Measurements from ENCODE around the gene PTDSS2. TPM values are rescaled to one million over a fixed set of nuclear protein-coding genes. Genes with fewer than 3 reads are reported as not detected.

Gene PTDSS2
- total and polyA plus RNA-seq, 2 of the 4 experiments (the other 2 are of a cell fraction) = 23.5 to 26.6 TPM

DNA sequence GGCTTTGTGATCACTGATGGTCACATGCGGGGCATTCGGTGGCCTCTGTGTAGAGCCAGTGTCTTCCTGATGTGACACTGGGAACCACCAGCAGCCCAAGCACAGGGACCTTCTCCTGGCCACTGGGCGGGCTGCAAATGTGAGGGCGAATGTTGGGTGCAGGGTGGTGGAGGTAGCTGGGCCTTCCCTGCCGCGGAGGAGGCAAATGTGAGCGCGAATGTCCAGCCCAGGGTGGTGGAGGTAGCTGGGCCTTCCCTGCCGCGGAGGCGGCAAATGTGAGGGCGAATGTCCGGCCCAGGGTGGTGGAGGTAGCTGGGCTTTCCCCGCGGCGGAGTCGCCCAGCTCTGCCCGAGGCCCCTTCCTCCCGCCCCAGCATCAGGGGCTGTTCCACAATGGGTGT, 23.3 kb downstream of the PTDSS2 start:
- peaks cover 5% of the 10 kb centered on the region; the same call in 1 of the 2 replicates for H3K36me3 ChIP-seq (ENCODE audit: control insufficient read depth, insufficient read depth, low read length)
- H3K9me1 ChIP-seq (ENCODE audit: insufficient read depth, low read length) = peaks cover 15% of the 10 kb centered on the region
- ChIA-PET CTCF (no interaction called here), POLR2A (ENCODE audit: unreplicated experiment) (no interaction called here)
- no peak overlapping the region for H3K14ac ChIP-seq (replicated peaks; ENCODE audit: low read depth, low read length)
- no peak overlapping the region for H3K4ac ChIP-seq (ENCODE audit: low read depth, low read length)
- H4K91ac ChIP-seq (ENCODE audit: insufficient read depth, low read depth, low read length) = no peak overlapping the region
- dilution Hi-C loops (cut with HindIII; ENCODE audit: low sequenced_read_pairs, unreplicated experiment) = no loop called here
- H3K79me1 ChIP-seq (ENCODE audit: low read depth in 1 of 2, low read length in 2 of 2) = peaks cover 18 to 69% of the 10 kb centered on the region in 2 experiments
- no peak overlapping the region for H2BK120ac ChIP-seq (ENCODE audit: low read depth, low read length)
- H2AFZ ChIP-seq (replicated peaks; ENCODE audit: low read length, poor library complexity) = no peak overlapping the region
- no peaks in the 10 kb centered on the region for H3K27me3 ChIP-seq (ENCODE audit: control insufficient read depth, insufficient read depth, low read length)
- peaks cover 14% of the 10 kb centered on the region for H3K4me1 ChIP-seq (ENCODE audit: control insufficient read depth, insufficient read depth, low read length)
- H3K23ac ChIP-seq (ENCODE audit: low read depth, low read length) = no peak overlapping the region
- no peak overlapping the region for H4K8ac ChIP-seq (ENCODE audit: low read depth in 2 of 2, low read length in 2 of 2)
- H4K20me1 ChIP-seq (ENCODE audit: insufficient read depth, low read length) = peaks cover 8% of the 10 kb centered on the region; the same call in 1 of the 2 replicates
- TF ChIP-seq BHLHE40 (IDR thresholded peaks at IDR 0.05; ENCODE audit: low read depth, low read length) (no peak), SMC3 (IDR thresholded peaks at IDR 0.05; ENCODE audit: low read depth, low read length) (no peak), MAZ (IDR thresholded peaks at IDR 0.05; ENCODE audit: borderline replicate concordance, low read depth, low read length) (no peak), CEBPB (IDR thresholded peaks at IDR 0.05; ENCODE audit: low read depth, low read length) (no peak), POLR2A (IDR thresholded peaks at IDR 0.05; ENCODE audit: low read depth, low read length) (no peak)
- DNase-seq = no peak
- no peak overlapping the region for H3K18ac ChIP-seq (ENCODE audit: low read depth, low read length)
- no peak overlapping the region for H3K4me3 ChIP-seq (ENCODE audit: insufficient read depth, low read depth, low read length)
- in situ Hi-C loops (cut with MboI; ENCODE audit: low sequenced_read_pairs) = no loop called here
- no peak overlapping the region for H3K9ac ChIP-seq (ENCODE audit: low read depth, low read length)
- no peak overlapping the region for H3K56ac ChIP-seq (ENCODE audit: extremely low read depth, insufficient read depth, low read length)
- H2BK5ac ChIP-seq (ENCODE audit: low read depth, low read length, poor library complexity, severe bottlenecking) = no peak overlapping the region
- intact Hi-C loops (cut with micrococcal nuclease) = no loop called here
- no peak overlapping the region for H3K4me2 ChIP-seq (ENCODE audit: low read depth, low read length)
- H4K5ac ChIP-seq (ENCODE audit: low read depth, low read length) = no peak overlapping the region
- BruUV-seq (replicated peaks) = no TSS peak
- no peaks in the 10 kb centered on the region for H3K9me3 ChIP-seq (ENCODE audit: control insufficient read depth, insufficient read depth, low read length)
- WGBS, 2 experiments (ENCODE audit: extremely low coverage in 2 of 2, insufficient read length in 1 of 2) = 99% methylated on average over 7 of the region's 19 CpGs; no CpG with 5 or more reads in 1 of the 2 experiments
- no peak overlapping the region for H2BK15ac ChIP-seq (ENCODE audit: low read depth, low read length)
- no peak overlapping the region for H2AK9ac ChIP-seq (replicated peaks; ENCODE audit: low read depth, low read length, poor library complexity)
- H2BK20ac ChIP-seq (ENCODE audit: low read depth, low read length) = no peak overlapping the region
- H2AK5ac ChIP-seq (ENCODE audit: low read depth, low read length) = no peak overlapping the region
- ATAC-seq (ENCODE audit: low read depth) = no peak
- H3K27ac ChIP-seq (ENCODE audit: insufficient read depth, low read length) = no peak overlapping the region
